Endothelial cell of umbilical vein (primary cell): ENCODE data around the gene OSBP2. TPM values are rescaled to one million over a fixed set of nuclear protein-coding genes. Genes with fewer than 3 reads are reported as not detected.

ENCODE experiments used
- BruUV-seq: library from RNA; stranded (reverse); fragments of 400-500 nt; replicated peaks from 2 replicates; lab custom pipeline; 2021; lab: Mats Ljungman, UMichigan
- CTCF ChIA-PET: fragments of 300-600, 350-600 bp; sonication (Branson Sonifier 250); formaldehyde crosslinking; loops from one replicate; lab custom pipeline; 2021; ENCODE audit warnings: antibody characterized with exemption, inconsistent platforms; lab: Charles Lee
- POLR2A ChIA-PET: fragments of 300-600, 350-600 bp; sonication (Branson Sonifier 250); formaldehyde crosslinking; loops from one replicate; lab custom pipeline; 2021; ENCODE audit warnings: antibody characterized with exemption, inconsistent platforms; lab: Charles Lee
- DNase-seq: peaks from one replicate; pipeline ENCODE4 v3.0.0-alpha.2; 2011; ENCODE audit warnings: low read depth, low spot score
- FAIRE-seq: peaks from 2 replicates; lab custom pipeline; 2011; peaks lifted over from hg19 to GRCh38; lab: Jason Lieb, UNC
- H2AFZ ChIP-seq: 2 replicates; pipeline ENCODE4 v1.6.0; 2012; ENCODE audit warnings: low read depth, low read length, control low read depth, inconsistent platforms
- H3K27ac ChIP-seq: 2 replicates; pipeline ENCODE4 v1.5.1; 2011; ENCODE audit warnings: low read depth, mild to moderate bottlenecking, control low read depth, low read length, moderate library complexity; ENCODE audit not compliant: insufficient read depth
- H3K27me3 ChIP-seq, 2 experiments: 2 replicates each; pipeline versions ENCODE4 v1.6.0 to v1.6.1; 2011; ENCODE audit warnings: low read length in 2 of 2, mixed read lengths in 1 of 2; ENCODE audit not compliant: control insufficient read depth in 2 of 2, insufficient read depth in 2 of 2
- H3K36me3 ChIP-seq, 2 experiments: 2 replicates in 1 of 2; 3 replicates in 1 of 2; pipeline ENCODE4 v1.5.1; 2011; ENCODE audit warnings: low read length in 2 of 2, mild to moderate bottlenecking in 1 of 2, moderate library complexity in 1 of 2; ENCODE audit not compliant: control insufficient read depth in 2 of 2, insufficient read depth in 2 of 2; ENCODE audit errors: extremely low read depth in 1 of 2
- H3K4me1 ChIP-seq: 3 replicates; pipeline ENCODE4 v1.5.1; 2011; ENCODE audit warnings: mild to moderate bottlenecking, low read length; ENCODE audit not compliant: control insufficient read depth, insufficient read depth; ENCODE audit errors: extremely low read depth
- H3K4me2 ChIP-seq: 2 replicates; pipeline ENCODE4 v1.6.1; 2011; ENCODE audit warnings: low read length, control low read depth, mixed read lengths; ENCODE audit not compliant: insufficient read depth
- H3K4me3 ChIP-seq, 3 experiments: fragments of 200-600 bp in 1 of 3; sonication (generic), shearing (Covaris generic) in 1 of 3; replicated peaks in 1 of 3; 2 replicates each; pipeline ENCODE4 v1.5.1; 2011 to 2016; ENCODE audit warnings: control low read depth in 3 of 3, low read length in 3 of 3, mild to moderate bottlenecking in 2 of 3, inconsistent platforms in 1 of 3, low read depth in 1 of 3, moderate library complexity in 1 of 3; ENCODE audit not compliant: insufficient read depth in 1 of 3
- H3K79me2 ChIP-seq: 2 replicates; pipeline ENCODE4 v1.6.0; 2012; ENCODE audit warnings: low read length, inconsistent platforms; ENCODE audit not compliant: control insufficient read depth, insufficient read depth
- H3K9ac ChIP-seq: replicated peaks from 2 replicates; pipeline ENCODE3; 2011; ENCODE audit warnings: low read length, control low read depth; ENCODE audit not compliant: insufficient read depth; ENCODE audit errors: extremely low read depth
- H3K9me1 ChIP-seq: replicated peaks from 3 replicates; pipeline ENCODE4 v1.6.0; 2011; ENCODE audit warnings: mild to moderate bottlenecking, low read length; ENCODE audit not compliant: control insufficient read depth, insufficient read depth; ENCODE audit errors: extremely low read depth
- H3K9me3 ChIP-seq: replicated peaks from 2 replicates; pipeline ENCODE4 v1.5.1; 2012; ENCODE audit warnings: low read length, inconsistent platforms; ENCODE audit not compliant: control insufficient read depth, insufficient read depth
- H4K20me1 ChIP-seq: replicated peaks from 2 replicates; pipeline ENCODE3; 2011; ENCODE audit warnings: mild to moderate bottlenecking, low read length; ENCODE audit not compliant: control insufficient read depth, insufficient read depth; ENCODE audit errors: extremely low read depth
- CTCF ChIP-seq, 2 donors: IDR thresholded peaks; 1 replicate in 1 of 2; 2 replicates in 1 of 2; pipeline ENCODE4 v1.5.1; 2011; ENCODE audit warnings: low read length in 2 of 2, mild to moderate bottlenecking in 2 of 2, moderate library complexity in 2 of 2, control low read depth in 1 of 2, inconsistent platforms in 1 of 2, low read depth in 1 of 2; ENCODE audit not compliant: insufficient read depth in 1 of 2; ENCODE audit errors: extremely low read depth in 1 of 2
- EZH2 ChIP-seq: IDR thresholded peaks from 2 replicates; pipeline ENCODE4 v1.6.1; 2012; ENCODE audit warnings: borderline replicate concordance, low read depth, mild to moderate bottlenecking, moderate library complexity, low read length, inconsistent platforms; ENCODE audit not compliant: severe bottlenecking
- FOS ChIP-seq: IDR thresholded peaks from 2 replicates; pipeline ENCODE4 v1.6.1; 2011; ENCODE audit warnings: mild to moderate bottlenecking, low read length, moderate library complexity, borderline replicate concordance; ENCODE audit not compliant: insufficient read depth
- GATA2 ChIP-seq: IDR thresholded peaks from 2 replicates; pipeline ENCODE4 v1.7.0; 2011; ENCODE audit warnings: low read depth, mild to moderate bottlenecking, moderate library complexity, mixed read lengths, low read length; ENCODE audit not compliant: insufficient read length, insufficient read depth
- JUN ChIP-seq: IDR thresholded peaks from 2 replicates; pipeline ENCODE4 v1.6.1; 2011; ENCODE audit warnings: borderline replicate concordance, low read depth; ENCODE audit not compliant: insufficient read length, insufficient read depth
- MAX ChIP-seq: IDR thresholded peaks from 2 replicates; pipeline ENCODE4 v1.6.1; 2011; ENCODE audit not compliant: insufficient read depth, insufficient read length
- MYC ChIP-seq: IDR thresholded peaks from one replicate; pipeline ENCODE4 v1.6.1; 2011; ENCODE audit warnings: mild to moderate bottlenecking, low read depth, low read length
- POLR2A ChIP-seq: IDR thresholded peaks from 2 replicates; pipeline ENCODE4 v1.6.1; 2012; ENCODE audit warnings: low read depth, mild to moderate bottlenecking, control low read depth, low read length
- POLR2AphosphoS5 ChIP-seq: IDR thresholded peaks from 2 replicates; pipeline ENCODE4 v1.6.1; 2012; ENCODE audit warnings: low read depth, mild to moderate bottlenecking, control low read depth, low read length, moderate library complexity; ENCODE audit not compliant: insufficient read depth
- dilution Hi-C: fragments of 300-500 bp; cut with MboI; formaldehyde crosslinking; loops from one replicate; pipeline ENCODE4 v1.15.0; 2019; ENCODE audit warnings: low sequenced_read_pairs; ENCODE audit not compliant: extremely low pct_ligation_motif_present
- intact Hi-C: fragments of 100-400 bp; cut with micrococcal nuclease; formaldehyde crosslinking; loops from one replicate; pipeline ENCODE4 v1.10.0; 2022
- polyA plus RNA-seq, 4 experiments: library from polyadenylated mRNA; depleted of rRNA in 3 of 4; stranded (reverse) in 3 of 4; unstranded in 1 of 4; fragments of >200 nt; gene quantifications; 2 replicates each; pipeline versions ENCODE4 v1.2.1 to v1.2.3, GENCODE V29; 2011 to 2012; ENCODE audit warnings: missing spikeins in 1 of 4
- total RNA-seq: library from RNA; stranded (reverse); gene quantifications from 2 replicates; pipeline ENCODE4 v1.2.3, GENCODE V29; 2021

The OSBP2 gene
- total and polyA plus RNA-seq, 2 donors (not counting 3 experiments of a cell fraction or from before 2014, with no cell fraction given): 4.1 to 7.5 TPM

GRCh38 chr22:30747493-30747892, 52.8 kb downstream of the OSBP2 start:
- Histone ChIP-seq H3K9ac (no peak overlapping the region), H3K9me1 (no peaks in the 10 kb centered on the region), H2AFZ (no peak overlapping the region), H3K27me3 (no peaks in the 10 kb centered on the region), H3K4me1 (peaks cover 17% of the 10 kb centered on the region), H3K9me3 (no peaks in the 10 kb centered on the region), H3K36me3 (no peaks in the 10 kb centered on the region), H3K4me3 (no peak overlapping the region), H3K4me2 (no peak overlapping the region), H4K20me1 (no peaks in the 10 kb centered on the region), H3K27ac (no peak overlapping the region), H3K79me2 (no peaks in the 10 kb centered on the region)
- POLR2A ChIA-PET: no interaction called here
- CTCF ChIA-PET: interaction anchor here (2.9 kb wide), 1 partner anchor 8 kb away, joined by 14 read pairs; no protein-coding TSS in a partner anchor
- BruUV-seq: no TSS peak
- no peak for FAIRE-seq
- intact Hi-C loops (loop anchor here (2.0 kb wide), 1 partner anchor 53 kb away; the partner anchor contains the start of gene OSBP2), dilution Hi-C loops (no loop called here)
- TF ChIP-seq CTCF (IDR thresholded peaks at IDR 0.05; ENCODE audit: extremely low read depth in 1 of 2, insufficient read depth in 1 of 2, low read depth in 1 of 2, low read length in 2 of 2) (no peak), GATA2 (no peak), MYC (no peak), FOS (no peak)
- no peak for DNase-seq

GRCh38 chr22:30749272-30749671, 54.6 kb downstream of the OSBP2 start:
- no peak for DNase-seq

More at GRCh38 chr22:30749272-30749671, 54.6 kb downstream of the OSBP2 start:
- BruUV-seq: no TSS peak
- Histone ChIP-seq H4K20me1 (no peaks in the 10 kb centered on the region), H2AFZ (no peak overlapping the region), H3K4me3 (no peak overlapping the region), H3K9me3 (no peaks in the 10 kb centered on the region), H3K79me2 (no peaks in the 10 kb centered on the region), H3K36me3 (no peaks in the 10 kb centered on the region), H3K4me2 (no peak overlapping the region), H3K27me3 (no peaks in the 10 kb centered on the region), H3K9me1 (no peaks in the 10 kb centered on the region), H3K27ac (no peak overlapping the region), H3K4me1 (no peaks in the 10 kb centered on the region), H3K9ac (no peak overlapping the region)
- TF ChIP-seq MAX: no peak
- TF ChIP-seq JUN: no peak
- TF ChIP-seq MYC: no peak
- no peak for TF ChIP-seq FOS
- no peak for TF ChIP-seq EZH2
- no peak for TF ChIP-seq GATA2
- TF ChIP-seq POLR2AphosphoS5: no peak
- TF ChIP-seq POLR2A: no peak
- TF ChIP-seq CTCF (IDR thresholded peaks at IDR 0.05; ENCODE audit: extremely low read depth in 1 of 2, insufficient read depth in 1 of 2, low read depth in 1 of 2, low read length in 2 of 2): no peak
- ChIA-PET POLR2A (interaction anchor here (0.6 kb wide), 1 partner anchor 89 kb away, joined by 4 read pairs; no protein-coding TSS in a partner anchor), CTCF (interaction anchor here (1.9 kb wide), 1 partner anchor 114 kb away, joined by 5 read pairs; no protein-coding TSS in a partner anchor)
- dilution Hi-C loops: no loop called here
- intact Hi-C loops: no loop called here
- FAIRE-seq: no peak
